ENCODE results near the gene DOCK11. TPM values are rescaled to one million over a fixed set of nuclear protein-coding genes. Genes with fewer than 3 reads are reported as not detected.

The DOCK11 gene
- total RNA-seq, 1 donor from 2014 or later: 14.0 TPM

- DNase-seq (ENCODE audit: extremely low spot score, unreplicated experiment): no peak
- no peaks in the 10 kb centered on the region for H3K9me3 Mint-ChIP-seq
- H3K4me1 Mint-ChIP-seq (ENCODE audit: unreplicated experiment): no peaks in the 10 kb centered on the region
- no peaks in the 10 kb centered on the region for H3K27me3 Mint-ChIP-seq
- TF ChIP-seq, protein P1, sequence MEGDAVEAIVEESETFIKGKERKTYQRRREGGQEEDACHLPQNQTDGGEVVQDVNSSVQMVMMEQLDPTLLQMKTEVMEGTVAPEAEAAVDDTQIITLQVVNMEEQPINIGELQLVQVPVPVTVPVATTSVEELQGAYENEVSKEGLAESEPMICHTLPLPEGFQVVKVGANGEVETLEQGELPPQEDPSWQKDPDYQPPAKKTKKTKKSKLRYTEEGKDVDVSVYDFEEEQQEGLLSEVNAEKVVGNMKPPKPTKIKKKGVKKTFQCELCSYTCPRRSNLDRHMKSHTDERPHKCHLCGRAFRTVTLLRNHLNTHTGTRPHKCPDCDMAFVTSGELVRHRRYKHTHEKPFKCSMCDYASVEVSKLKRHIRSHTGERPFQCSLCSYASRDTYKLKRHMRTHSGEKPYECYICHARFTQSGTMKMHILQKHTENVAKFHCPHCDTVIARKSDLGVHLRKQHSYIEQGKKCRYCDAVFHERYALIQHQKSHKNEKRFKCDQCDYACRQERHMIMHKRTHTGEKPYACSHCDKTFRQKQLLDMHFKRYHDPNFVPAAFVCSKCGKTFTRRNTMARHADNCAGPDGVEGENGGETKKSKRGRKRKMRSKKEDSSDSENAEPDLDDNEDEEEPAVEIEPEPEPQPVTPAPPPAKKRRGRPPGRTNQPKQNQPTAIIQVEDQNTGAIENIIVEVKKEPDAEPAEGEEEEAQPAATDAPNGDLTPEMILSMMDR (conservative IDR thresholded peaks at IDR 0.05): no peak
- no peak overlapping the region for H3K27ac Mint-ChIP-seq
- no peak overlapping the region for H3K4me3 Mint-ChIP-seq
- no peaks in the 10 kb centered on the region for H3K36me3 Mint-ChIP-seq
Measured at GRCh38 chrX:118593407-118593806, 97.8 kb downstream of the DOCK11 start.

- H3K27me3 Mint-ChIP-seq: no peaks in the 10 kb centered on the region
- no peaks in the 10 kb centered on the region for H3K36me3 Mint-ChIP-seq
- TF ChIP-seq, protein P1 (conservative IDR thresholded peaks at IDR 0.05): no peak
- H3K4me1 Mint-ChIP-seq (ENCODE audit: unreplicated experiment): no peaks in the 10 kb centered on the region
- H3K4me3 Mint-ChIP-seq: no peak overlapping the region
- no peak overlapping the region for H3K27ac Mint-ChIP-seq
- DNase-seq (ENCODE audit: extremely low spot score, unreplicated experiment): no peak
- no peaks in the 10 kb centered on the region for H3K9me3 Mint-ChIP-seq
Measured at GRCh38 chrX:118594697-118595420, 99.2 kb downstream of the DOCK11 start.

DNA sequence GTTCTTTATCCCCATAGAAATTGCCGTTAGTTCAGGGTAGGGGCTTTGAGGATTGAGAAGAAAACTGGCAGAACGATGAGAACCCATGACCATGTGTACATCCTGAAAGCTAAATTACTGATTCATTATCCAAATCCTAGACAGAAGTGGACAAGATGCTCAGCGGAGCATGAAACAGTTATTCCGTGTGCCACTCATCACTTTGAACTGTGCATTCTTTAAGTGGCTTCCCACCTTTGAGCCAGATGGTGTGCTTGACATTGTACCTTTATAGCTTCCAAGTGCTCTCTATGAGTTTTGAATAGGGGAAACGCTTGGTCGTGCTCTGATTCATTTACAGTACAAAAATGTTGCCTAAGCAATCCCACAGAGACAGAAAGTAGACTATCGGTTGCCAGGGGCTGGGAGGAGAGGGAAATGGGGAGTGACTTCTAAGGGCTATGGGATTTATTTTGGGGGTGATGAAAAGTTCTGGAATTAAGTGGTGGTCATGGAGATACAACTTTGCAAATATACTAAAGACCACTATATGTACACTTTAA lies 100.0 kb downstream of the DOCK11 start:
- no peaks in the 10 kb centered on the region for H3K4me1 Mint-ChIP-seq (ENCODE audit: unreplicated experiment)
- no peak for DNase-seq (ENCODE audit: extremely low spot score, unreplicated experiment)
- no peaks in the 10 kb centered on the region for H3K36me3 Mint-ChIP-seq
- no peak overlapping the region for H3K4me3 Mint-ChIP-seq
- no peaks in the 10 kb centered on the region for H3K9me3 Mint-ChIP-seq
- TF ChIP-seq, protein P1 (conservative IDR thresholded peaks at IDR 0.05): no peak
- no peaks in the 10 kb centered on the region for H3K27me3 Mint-ChIP-seq
- no peak overlapping the region for H3K27ac Mint-ChIP-seq

DNA sequence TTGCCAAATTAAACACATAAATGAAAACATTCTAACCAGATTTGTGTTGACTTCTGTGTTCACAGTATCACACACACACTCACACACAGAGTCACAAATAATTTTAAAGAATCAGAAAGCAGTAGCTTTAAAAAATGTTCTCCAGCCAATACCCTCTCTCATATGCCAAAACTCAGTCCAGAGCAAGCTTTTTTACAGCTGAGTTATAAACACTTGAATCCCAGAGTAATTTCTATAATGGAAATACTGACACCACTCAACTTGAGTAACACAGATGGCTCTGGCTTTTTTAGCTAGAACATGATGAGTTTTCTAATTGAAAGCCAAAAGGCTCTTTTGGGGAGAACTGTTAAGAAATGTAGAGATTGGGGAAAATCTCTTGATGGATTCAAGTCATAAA lies 100.8 kb downstream of the DOCK11 start:
- Mint-ChIP-seq H3K9me3 (no peaks in the 10 kb centered on the region), H3K4me1 (ENCODE audit: unreplicated experiment) (no peaks in the 10 kb centered on the region)
- TF ChIP-seq, protein P1 (conservative IDR thresholded peaks at IDR 0.05): no peak

GRCh38 chrX:118603981-118604380 lies 108.4 kb downstream of the DOCK11 start:
- H3K4me3 Mint-ChIP-seq: peak overlapping the region; percentile 42
- no peak overlapping the region for H3K27ac Mint-ChIP-seq
- peaks cover 4% of the 10 kb centered on the region for H3K4me1 Mint-ChIP-seq (ENCODE audit: unreplicated experiment)
- H3K9me3 Mint-ChIP-seq: no peaks in the 10 kb centered on the region
- DNase-seq (ENCODE audit: extremely low spot score, unreplicated experiment): no peak
- no peaks in the 10 kb centered on the region for H3K27me3 Mint-ChIP-seq
- H3K36me3 Mint-ChIP-seq: no peaks in the 10 kb centered on the region
- TF ChIP-seq, protein P1 (conservative IDR thresholded peaks at IDR 0.05): peak; percentile 88

More for the DNA sequence above, 100.8 kb downstream of the DOCK11 start:
- Mint-ChIP-seq H3K27me3 (no peaks in the 10 kb centered on the region), H3K4me3 (no peak overlapping the region), H3K36me3 (no peaks in the 10 kb centered on the region), H3K27ac (no peak overlapping the region)
- no peak for DNase-seq (ENCODE audit: extremely low spot score, unreplicated experiment)
